ENCODE measurements around the gene SBK3.
A peak's percentile ranks its signal among the peaks of the same experiment; 100 is the strongest.

SBK3 gene

GRCh38 chr19:55525289-55526101, 19.8 kb downstream of the SBK3 start:
- CTCF ChIA-PET, result interaction anchor here (0.6 to 1.6 kb wide), 4 partner anchors 8 to 106 kb away, joined by 3 to 6 read pairs (median 4); partner anchors contain the start of gene ZNF865
- Histone ChIP-seq H3K27ac (ENCODE audit: extremely low read depth, low read depth, low read length) (no peak overlapping the region), H3K36me3 (ENCODE audit: control insufficient read depth in 2 of 2, insufficient read depth in 1 of 2, low read length in 2 of 2) (no peaks in the 10 kb centered on the region), H3K9me3 (ENCODE audit: control insufficient read depth, insufficient read depth, low read depth, low read length) (no peaks in the 10 kb centered on the region), H3K4me3 (ENCODE audit: low read depth, low read length) (no peak overlapping the region), H3K4me1 (ENCODE audit: control insufficient read depth, insufficient read depth, low read length) (no peaks in the 10 kb centered on the region)
- TF ChIP-seq ZNF146 (tag by site-specific recombination; IDR thresholded peaks at IDR 0.05) (no peak), ZIC2 (tag by site-specific recombination; IDR thresholded peaks at IDR 0.05) (peak; percentile 35), ZNF148 (tag by site-specific recombination; IDR thresholded peaks at IDR 0.05; ENCODE audit: borderline replicate concordance) (no peak), RBAK (tag by site-specific recombination; IDR thresholded peaks at IDR 0.05) (no peak), ZBTB1 (tag by site-specific recombination; IDR thresholded peaks at IDR 0.05) (no peak), ZFHX2 (tag by site-specific recombination; conservative IDR thresholded peaks at IDR 0.05) (peak; percentile 73), EGR2 (tag by site-specific recombination; IDR thresholded peaks at IDR 0.05; ENCODE audit: low read depth) (peak; percentile 56), WT1 (tag by site-specific recombination; IDR thresholded peaks at IDR 0.05) (no peak)
- POLR2A ChIA-PET, result interaction anchor here (0.6 to 1.9 kb wide), 6 partner anchors 11 to 109 kb away, joined by 3 to 10 read pairs (median 4); partner anchors contain the start of genes FIZ1, ZNF524 and ZNF865

- TF ChIP-seq ZNF223 (tag by site-specific recombination; IDR thresholded peaks at IDR 0.05), result no peak
- peak; percentile 84 for TF ChIP-seq ZNF664 (tag by site-specific recombination; IDR thresholded peaks at IDR 0.05)
- no peak for TF ChIP-seq ZNF768 (tag by site-specific recombination; IDR thresholded peaks at IDR 0.05)
- TF ChIP-seq HIC1 (tag by site-specific recombination; IDR thresholded peaks at IDR 0.05), result no peak
- H3K36me3 ChIP-seq (ENCODE audit: control insufficient read depth in 2 of 2, insufficient read depth in 1 of 2, low read length in 2 of 2), result no peaks in the 10 kb centered on the region
- no peak overlapping the region for H3K4me3 ChIP-seq (ENCODE audit: low read depth, low read length)
- no peaks in the 10 kb centered on the region for H3K9me3 ChIP-seq (ENCODE audit: control insufficient read depth, insufficient read depth, low read depth, low read length)
- CTCF ChIA-PET, result interaction anchor here (0.6 to 1.3 kb wide), 5 partner anchors 17 to 112 kb away, joined by 3 to 17 read pairs (median 4); partner anchors contain the start of genes ZNF784 and ZNF865
- POLR2A ChIA-PET, result no interaction called here
- H3K27ac ChIP-seq (ENCODE audit: extremely low read depth, low read depth, low read length), result no peak overlapping the region
- H3K4me1 ChIP-seq (ENCODE audit: control insufficient read depth, insufficient read depth, low read length), result no peaks in the 10 kb centered on the region
These were observed 24.6 kb downstream of the SBK3 start for GRCh38 chr19:55520691-55521292.

- no peaks in the 10 kb centered on the region for H3K4me1 ChIP-seq (ENCODE audit: control insufficient read depth, insufficient read depth, low read length)
- no peaks in the 10 kb centered on the region for H3K36me3 ChIP-seq (ENCODE audit: control insufficient read depth in 2 of 2, insufficient read depth in 1 of 2, low read length in 2 of 2)
- no peak overlapping the region for H3K27ac ChIP-seq (ENCODE audit: extremely low read depth, low read depth, low read length)
- no peak overlapping the region for H3K4me3 ChIP-seq (ENCODE audit: low read depth, low read length)
- CTCF ChIA-PET, result interaction anchor here (0.6 to 1.3 kb wide), 6 partner anchors 16 to 113 kb away, joined by 3 to 17 read pairs (median 4); partner anchors contain the start of genes SBK2, ZNF784 and ZNF865
- POLR2A ChIA-PET, result interaction anchor here (0.5 kb wide), 2 partner anchors 13 to 80 kb away, joined by 3 to 4 read pairs; partner anchors contain the start of gene FIZ1
- H3K9me3 ChIP-seq (ENCODE audit: control insufficient read depth, insufficient read depth, low read depth, low read length), result no peaks in the 10 kb centered on the region
- no peak; the same call in 1 of the 2 replicates for TF ChIP-seq ZNF148 (tag by site-specific recombination; IDR thresholded peaks at IDR 0.05; ENCODE audit: borderline replicate concordance)
- 0 out of 2 replicates have a peak, but pooled peaks have one; percentile 8 for TF ChIP-seq PATZ1 (tag by site-specific recombination; IDR thresholded peaks at IDR 0.05)
- no peak for TF ChIP-seq ZNF214 (tag by site-specific recombination; IDR thresholded peaks at IDR 0.05; ENCODE audit: borderline replicate concordance)
- no peak; the same call in 1 of the 2 replicates for TF ChIP-seq ZBTB1 (tag by site-specific recombination; IDR thresholded peaks at IDR 0.05)
- TF ChIP-seq ZSCAN23 (tag by site-specific recombination; IDR thresholded peaks at IDR 0.05), result peak; percentile 60; the same call in 1 of the 2 replicates
- TF ChIP-seq ZNF621 (tag by site-specific recombination; IDR thresholded peaks at IDR 0.05), result 0 out of 2 replicates have a peak, but pooled peaks have one; percentile 40
- TF ChIP-seq ZNF514 (tag by site-specific recombination; IDR thresholded peaks at IDR 0.05), result no peak
These were observed 25.7 kb downstream of the SBK3 start for GRCh38 chr19:55519451-55520311.
